ENCODE measurements around the gene TFCP2. TPM values are rescaled to one million over a fixed set of nuclear protein-coding genes. Genes with fewer than 3 reads are reported as not detected.

TFCP2 gene
- total RNA-seq, 1 donor from 2014 or later, result 17.4 TPM

DNA sequence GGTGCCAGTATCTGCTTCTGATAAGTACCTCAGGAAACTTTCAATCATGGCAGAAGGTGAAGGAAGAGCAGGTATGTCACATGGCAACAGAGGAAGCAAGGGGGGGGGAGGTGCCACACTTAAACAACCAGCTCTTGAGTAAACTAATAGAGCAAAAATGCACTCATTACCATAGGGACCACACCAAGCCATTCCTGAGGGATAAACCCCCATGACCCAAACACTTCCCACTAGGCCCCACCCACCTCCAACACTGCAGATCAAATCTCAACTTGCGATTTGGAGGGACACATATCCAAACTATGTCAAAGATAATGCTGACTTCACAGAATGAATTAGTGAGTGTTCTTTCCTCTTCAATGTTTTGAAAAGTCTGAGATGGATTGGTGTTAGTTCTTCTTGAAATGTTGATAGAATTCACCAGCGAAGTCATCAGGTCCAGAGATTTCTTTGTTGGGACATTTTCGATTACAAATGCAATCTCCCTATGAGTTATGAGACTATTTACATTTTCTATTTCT is 16.6 kb downstream of the TFCP2 start:
- DNase-seq, result no peak

DNA sequence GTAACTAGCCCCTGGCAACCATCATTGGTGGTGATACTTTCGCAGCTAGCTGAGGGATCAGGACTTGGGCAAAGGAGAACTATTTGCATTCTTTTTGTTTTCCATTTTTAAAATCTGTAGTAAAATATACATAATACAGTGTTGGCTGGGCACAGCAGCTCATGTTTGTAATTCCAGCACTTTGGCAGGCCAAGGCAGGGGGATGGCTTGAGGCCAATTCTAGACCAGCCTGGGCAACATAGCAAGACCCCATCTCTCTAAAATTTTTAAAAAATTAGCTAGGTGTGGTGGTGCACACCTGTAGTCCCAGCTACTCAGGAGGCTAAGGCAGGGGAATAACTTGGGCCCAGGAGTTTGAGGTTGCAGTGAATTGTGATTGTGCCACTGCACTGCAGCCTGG is 20.0 kb downstream of the TFCP2 start:
- no peak for DNase-seq

DNA sequence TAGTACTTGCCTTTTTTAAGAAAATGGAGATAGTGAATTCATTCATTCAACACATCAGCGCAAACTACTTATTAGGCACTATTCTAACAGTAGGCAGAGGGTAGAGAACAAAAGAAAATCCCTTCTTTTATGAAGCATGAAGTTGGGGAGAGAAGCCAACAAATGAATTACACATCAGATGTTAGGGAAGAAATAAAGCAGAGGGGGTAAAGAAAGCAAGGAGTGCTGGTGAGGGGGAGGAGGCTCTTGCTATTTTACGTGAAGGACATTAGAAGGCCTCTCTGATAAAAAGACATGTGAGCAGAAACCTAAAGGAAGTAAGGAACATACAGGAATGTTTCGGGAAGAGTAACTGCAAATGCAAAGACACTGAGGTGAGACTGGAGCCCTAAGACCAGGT is 22.2 kb downstream of the TFCP2 start:
- no peak for DNase-seq

DNA sequence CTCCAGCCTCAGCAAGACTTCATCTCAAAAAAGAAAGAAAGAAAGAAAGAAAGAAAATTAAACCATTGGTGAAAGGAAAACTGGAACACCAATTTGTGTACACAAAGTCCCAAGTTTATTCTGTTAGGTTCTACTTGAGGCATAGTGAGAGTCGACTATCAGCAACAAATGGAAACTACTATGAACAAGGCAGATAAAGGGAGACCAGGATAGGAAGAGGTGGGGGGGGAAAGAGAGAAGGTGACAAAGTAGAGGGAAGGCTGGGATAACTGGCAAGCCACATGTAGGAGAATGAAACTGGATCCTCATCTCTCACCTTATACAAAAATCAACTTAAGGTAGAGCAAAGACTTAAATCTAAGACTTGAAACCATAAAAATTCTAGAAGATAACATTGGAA is 25.6 kb downstream of the TFCP2 start:
- DNase-seq, result no peak

DNA sequence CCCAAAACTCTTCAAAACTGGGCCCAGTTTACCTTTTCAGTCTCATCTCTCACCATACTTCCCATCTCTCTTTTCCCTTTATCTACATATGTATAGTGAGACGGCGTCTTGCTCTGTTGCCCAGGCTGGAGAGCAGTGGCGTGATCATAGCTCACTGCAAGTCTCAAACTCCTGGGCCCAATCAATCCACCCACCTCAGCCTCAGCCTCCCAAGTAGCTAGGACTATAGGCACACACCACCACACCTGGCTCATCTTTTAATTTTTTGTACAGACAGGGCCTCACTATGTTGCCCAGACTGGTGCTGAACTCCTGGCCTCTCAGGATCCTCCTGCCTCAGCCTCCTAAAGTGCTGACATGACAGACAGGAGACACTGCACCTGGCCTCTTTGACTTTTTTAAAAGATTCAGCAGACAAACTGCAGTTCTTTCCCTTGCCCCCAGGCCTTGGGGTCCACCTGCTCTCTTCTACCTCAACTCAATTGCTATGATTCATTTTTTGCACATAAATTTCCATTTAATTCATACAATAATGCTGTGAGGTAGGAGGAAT is 33.6 kb downstream of the TFCP2 start:
- DNase-seq, result no peak

DNA sequence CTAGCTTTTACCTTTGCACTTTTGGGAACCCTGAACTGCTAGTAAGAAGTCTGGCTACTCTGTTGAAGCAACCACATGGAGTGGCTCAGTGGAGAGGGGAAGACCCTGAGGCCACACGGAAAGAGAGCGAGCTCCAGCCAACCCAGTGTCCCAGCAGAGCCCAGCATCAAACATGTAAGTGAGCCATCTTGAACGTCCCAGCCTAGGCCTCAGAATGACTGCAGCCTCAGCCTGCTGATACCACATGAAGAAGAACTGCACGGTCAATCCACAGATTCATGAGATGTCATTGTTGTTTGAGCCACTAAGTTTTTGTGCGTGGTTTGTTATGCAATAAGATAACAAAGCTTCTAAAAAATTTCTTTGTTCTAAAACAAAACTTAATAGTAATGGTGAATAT is 40.2 kb downstream of the TFCP2 start:
- DNase-seq, result no peak

DNA sequence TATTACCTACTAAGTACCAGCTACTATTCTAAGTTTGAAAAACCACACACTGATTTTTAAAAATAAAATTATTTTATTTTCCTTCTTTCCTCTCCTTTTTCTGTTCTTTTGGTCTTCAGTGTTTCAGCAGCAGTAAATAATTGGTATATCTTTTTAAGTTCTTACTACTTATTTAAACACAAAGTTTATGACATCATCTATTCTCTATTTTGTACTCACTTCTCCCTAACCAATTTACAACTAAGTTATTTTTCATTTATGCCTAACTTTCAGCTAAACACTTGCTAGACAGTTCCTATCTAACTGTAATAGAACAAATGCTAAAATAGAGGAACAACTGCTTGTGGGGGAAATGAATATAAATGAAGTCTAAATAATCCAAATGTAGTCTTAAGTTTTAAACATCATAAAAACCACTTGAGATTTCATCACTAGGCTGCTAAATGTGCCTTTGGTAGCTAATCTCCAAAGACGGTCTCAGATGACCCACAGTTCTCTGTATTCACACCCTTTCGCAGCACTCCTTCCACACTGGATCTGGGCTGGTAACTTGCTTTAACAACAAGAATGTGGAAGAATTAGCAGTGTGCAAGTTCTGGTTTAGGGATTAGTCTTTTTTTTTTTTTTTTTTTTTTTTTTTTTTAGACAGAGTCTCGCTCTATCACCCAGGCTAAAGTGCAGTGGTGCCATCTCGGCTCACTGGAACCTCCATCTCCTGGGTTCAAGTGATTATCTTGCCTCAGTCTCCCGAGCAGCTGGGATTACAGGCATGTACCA is 41.0 kb downstream of the TFCP2 start:
- DNase-seq, result no peak

DNA sequence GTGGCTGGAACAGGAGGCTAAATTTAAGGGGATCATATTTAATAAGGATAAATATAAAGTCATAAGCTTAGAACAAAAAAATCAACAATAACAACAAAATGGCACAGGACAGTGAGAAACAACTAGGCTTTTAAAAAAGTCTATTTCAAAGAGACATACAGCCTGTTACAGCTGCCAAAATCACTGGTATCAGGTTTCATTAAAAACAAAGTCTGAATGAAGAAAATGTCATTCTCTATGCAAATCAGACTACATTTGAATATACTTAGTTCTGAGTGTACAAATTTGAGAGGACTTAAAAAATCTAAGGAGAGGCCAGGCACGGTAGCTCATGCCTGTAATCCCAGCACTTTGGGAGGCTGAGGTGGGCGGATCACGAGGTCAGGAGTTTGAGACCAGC is 44.0 kb downstream of the TFCP2 start:
- no peak for DNase-seq

DNA sequence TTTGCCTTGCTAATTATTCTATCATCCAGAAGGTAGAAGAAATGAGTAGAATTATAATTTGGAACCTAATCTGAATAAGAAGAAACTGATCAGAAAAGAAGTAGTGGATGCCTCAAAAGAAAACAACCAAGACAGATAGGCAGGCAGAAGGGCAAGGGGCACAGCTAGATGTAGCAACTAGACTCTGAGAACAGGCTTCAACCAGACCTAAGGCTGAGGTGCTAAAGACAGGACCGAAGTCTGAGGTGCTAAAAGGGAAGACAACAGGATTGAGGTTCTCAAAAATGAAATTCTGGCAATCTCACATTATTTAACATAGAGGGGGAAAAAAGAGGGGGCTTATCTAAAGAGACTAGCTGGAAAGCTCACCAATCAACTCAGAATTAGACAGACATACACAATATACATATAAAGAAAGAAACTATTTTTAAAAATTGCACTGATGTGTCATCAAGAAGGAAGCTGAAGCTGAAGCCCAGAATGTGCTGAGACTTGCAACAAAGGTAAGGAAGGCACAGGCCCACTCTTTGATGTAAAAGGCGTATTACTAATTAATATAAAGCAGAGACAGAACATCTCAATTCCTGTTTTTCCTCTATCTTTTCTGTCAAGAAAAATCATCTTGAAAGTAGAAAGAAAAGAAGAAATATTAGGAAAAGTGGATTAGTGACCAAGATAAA is 45.7 kb downstream of the TFCP2 start:
- no peak for DNase-seq

DNA sequence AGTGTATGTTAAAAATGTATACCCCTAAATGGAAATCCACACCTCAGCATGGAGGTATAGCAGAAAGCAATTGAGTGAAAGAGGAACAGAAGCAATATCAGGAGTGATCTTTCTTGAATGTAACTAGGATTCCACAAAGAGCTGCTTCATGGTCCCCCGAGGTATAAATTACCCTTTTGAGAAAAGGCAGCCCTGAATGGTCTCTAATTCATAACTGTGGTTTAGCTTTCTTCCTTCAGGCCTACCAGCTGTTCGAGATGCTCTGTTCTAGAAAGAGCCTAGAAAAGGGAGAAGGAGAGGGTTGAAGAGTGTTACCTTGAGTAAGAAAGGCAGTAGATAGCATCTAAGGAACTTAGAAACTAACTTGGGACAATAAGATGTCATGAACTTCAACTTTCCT is 46.6 kb downstream of the TFCP2 start:
- no peak for DNase-seq

DNA sequence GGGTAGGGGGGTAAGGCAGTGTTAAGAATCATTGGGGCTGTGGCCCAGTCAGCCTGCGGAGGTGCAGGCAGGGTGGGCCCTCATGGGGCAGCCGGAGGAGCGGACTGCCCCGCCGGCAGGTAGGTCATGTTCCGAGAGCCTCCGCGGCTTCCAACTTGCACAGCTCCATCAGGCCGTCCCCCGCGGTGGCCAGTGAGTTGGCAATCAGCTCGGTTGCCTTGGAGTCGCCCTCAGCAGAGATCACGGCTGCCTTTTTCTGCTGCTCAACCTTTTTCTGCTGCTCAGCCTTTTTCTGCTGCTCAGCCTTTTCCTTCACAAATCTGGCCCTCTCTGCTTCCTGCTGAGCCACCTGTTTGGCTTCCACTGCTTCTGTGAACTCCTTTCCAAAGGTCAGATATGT is 48.4 kb downstream of the TFCP2 start:
- no peak for DNase-seq

DNA sequence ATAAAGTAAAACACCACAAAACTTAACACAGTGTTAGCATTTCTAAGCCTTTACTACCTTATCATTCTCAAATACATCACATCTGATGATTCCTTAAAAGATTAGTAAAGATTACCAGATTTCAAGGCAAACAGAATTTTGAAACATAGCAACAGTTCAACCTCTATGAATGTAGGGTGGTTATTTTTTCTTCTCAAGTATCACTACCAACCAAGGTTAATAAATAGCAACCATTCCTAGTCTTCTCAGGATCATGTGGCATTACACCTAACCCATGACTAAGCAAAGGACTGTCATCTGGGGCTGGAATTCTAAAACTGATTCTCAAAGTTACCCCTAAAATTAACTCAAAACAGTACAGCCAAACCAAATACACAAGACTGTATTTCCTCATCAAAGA is 50.1 kb downstream of the TFCP2 start:
- DNase-seq, result no peak

DNA sequence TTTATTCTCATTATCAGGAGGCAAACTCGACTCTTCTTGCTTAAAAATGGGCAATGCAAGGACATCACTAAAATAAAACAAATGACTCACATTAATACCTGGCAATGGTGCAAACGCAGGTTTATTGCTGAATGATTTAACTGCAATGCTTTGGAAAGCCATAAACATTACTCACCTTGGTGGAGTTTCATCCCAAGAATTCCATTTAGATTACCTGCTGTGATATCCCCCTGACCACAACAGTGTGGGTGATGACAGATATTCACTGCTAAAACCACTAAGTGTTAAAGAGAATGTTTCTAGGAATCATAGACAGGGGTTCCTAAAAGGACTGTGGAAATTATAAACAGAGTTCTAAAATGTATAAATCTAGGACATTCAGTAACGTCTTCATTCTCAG is 54.2 kb downstream of the TFCP2 start:
- no peak for DNase-seq

DNA sequence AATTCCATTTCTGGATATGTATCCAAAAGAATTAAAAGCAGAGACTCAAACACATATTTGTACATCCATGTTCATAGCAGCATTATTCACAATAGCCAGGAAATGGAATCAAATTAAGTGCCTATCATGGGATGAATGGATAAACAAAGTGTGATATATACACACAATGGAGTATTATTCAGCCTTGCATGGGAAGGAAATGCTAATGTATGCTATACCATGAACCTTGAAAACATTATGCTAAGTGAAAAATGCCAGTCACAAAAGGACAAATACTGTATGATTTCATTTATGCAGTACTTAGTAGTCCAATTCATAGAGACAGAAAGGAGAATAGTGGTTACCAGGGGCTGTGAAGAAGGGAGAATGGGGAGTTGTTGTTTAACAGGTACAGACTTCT is 57.4 kb downstream of the TFCP2 start:
- no peak for DNase-seq

DNA sequence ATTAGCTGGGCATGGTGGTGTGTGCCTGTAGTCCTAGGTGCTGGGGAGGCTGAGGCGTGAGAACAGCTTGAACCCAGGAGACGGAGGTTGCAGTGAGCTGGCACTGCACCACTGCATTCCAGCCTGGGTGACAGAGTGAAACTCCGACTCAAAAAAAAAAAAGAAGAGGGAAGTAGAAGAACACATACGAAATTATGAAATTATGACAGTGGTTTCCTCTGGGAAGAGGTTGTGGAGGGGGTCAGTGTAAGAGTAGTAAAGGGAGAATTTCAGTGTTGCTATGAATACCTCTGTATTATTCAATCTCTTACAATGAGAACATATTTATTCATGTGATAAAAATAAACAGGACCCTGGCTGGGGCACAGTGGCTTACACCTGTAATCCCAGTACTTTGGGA is 64.8 kb downstream of the TFCP2 start:
- no peak for DNase-seq

DNA sequence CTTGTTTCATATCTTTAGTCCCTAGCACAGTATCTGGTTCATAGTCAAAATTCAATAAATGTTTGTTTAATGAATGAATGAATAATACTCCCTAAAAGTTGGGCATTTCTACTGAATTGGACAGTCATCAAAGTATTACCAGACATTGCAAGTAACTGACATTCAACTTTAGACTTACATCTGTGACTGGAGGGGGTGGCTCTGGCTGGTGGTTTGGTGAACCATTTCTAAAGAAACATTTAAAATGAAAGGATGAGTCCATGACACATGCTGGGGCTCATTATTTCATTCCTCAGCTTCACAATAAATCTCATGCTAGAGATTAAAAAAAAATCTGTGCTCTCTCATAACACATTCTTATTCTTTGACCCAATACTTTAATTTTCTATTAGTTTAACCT is 69.0 kb downstream of the TFCP2 start:
- DNase-seq, result no peak

DNA sequence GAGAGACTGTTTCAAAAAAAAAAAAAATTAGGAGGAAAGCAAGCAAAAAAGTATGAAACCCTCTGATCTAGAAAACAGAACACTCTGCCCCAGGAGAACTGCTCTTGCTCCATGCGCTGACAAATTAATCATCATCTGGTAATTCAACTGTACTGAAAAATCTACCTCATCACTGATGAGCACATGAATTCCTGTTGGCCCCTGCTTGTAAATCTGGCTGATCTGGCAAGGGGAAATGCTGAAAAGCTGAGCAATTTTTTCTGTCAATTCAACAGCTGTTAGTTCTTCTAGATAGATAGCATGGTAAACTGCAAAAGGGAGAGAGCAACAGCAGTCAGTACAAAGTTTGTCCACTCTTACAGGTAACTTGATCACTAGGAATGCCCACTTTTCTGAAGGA is 74.3 kb downstream of the TFCP2 start:
- no peak for DNase-seq

DNA sequence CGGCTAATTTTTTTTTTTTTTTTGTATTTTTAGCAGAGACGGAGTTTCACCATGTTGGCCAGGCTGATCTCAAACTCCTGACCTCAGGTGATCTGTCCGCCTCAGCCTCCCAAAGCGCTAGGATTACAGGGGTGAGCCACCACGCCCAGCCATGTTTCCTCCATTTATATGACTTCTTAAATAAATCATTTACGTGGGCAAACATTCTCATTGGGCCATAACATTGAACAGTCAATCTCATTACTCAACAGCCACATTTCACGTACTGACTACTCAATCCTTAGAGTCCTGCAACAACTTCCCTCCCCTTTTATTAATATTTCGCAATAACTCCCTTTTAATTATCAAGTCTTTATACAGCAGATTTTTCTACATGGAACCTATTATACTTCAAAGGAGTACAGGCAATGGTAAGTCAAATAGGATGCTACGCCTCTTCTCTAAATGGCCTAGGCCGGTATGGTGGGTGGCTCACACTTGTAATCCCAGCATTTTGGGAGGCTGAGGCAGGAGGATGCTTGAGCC is 82.2 kb downstream of the TFCP2 start:
- no peak for DNase-seq

DNA sequence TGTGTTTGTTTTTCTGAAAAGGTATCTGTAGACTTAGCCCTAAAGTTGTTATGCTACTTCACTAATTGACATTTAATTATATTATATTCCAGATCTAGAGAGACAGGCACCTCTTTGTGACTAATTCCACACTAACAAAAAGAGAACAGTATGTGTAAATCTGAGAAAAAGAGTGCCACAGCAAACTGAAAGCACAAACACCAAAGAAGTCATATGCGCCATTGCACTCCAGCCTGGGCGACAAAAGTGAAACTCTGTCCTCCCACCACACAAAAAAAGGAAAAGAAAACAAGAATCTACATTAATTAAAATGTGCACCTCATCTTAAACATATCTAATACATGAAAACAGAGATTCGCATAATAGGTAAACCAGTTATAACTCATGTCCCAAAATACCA is 85.1 kb downstream of the TFCP2 start:
- DNase-seq, result no peak

DNA sequence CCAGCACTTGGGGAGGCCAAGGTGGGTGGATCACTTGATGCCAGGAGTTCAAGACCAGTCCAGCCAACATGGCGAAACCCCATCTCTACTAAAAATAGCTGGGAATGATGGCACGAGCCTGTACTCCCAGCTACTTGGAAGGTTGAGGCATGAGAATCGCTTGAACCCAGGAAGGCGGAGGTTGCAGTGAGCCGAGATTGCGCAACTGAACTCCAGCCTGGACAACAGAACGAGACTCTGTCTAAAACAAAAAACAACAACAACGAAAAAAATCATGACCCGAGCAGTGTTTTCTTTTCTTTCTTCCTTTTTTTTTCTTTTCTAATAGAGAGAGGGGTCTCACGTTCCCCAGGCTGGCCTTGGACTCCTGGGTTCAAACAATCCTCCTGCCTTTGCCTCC is 86.0 kb downstream of the TFCP2 start:
- DNase-seq, result no peak

DNA sequence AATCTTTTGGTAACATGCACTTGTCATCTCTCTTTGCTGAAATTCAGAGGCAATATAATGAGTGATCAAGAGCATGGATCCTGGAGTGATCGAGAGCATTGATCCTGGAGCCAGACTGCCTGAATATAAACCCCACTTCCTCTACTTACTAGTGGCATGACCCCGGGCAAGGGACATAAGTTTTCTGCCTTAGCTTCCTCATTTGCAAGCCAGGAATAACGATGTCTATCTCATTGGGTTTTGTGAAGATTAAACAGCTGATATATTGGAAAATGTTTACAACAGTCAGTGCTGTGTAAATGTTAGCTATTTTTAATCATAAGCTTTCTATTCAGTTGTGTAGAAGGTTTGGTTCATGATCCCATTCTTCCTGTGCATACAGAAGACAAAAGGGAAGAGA is 87.2 kb downstream of the TFCP2 start:
- no peak for DNase-seq

DNA sequence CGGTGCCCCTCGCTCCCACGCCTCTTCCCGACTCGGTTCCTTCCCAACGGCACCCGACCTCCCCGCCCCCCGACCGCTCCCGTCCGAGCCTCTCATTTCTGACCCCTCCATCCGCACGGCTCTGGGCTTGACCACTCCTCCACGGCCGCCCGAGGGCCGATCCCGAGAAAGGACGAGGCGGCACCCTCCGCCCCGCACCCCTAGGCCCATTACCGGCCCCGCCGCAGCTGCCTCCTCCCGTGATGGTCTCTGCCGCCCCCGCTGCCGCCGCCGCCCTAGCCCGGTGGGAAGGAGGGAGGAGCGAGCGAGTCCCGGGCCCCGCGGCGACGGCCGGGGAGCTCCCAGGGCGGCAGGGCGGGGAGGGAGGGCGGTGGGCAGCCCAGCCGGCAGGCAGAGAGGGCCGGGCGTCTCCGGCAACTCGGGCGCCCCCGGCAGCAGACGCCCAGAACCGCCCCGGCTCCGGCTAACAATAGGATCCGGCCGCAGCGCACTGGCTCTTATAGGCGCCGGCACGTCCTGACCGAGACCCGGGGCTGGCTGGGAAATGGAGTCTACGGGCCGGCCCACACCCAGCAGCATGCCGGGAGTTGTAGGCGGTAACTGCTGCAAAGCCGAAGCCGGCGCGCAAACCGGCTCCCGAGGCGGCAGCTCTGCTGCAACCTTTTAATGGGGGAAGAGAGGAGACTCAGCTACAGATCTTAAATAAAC is 89.7 kb downstream of the TFCP2 start, which contains the start of gene CSRNP2:
Gene CSRNP2, minus strand, starts transcription at position 471 of the 708 bp plus-strand sequence. CDS start 7,035 bp downstream, outside the sequence.
- DNase-seq, result peak; percentile 96

All from skin of body (tissue), 2 donors.